ENCODE measurements around the gene OR5B3. TPM values are rescaled to one million over a fixed set of nuclear protein-coding genes. Genes with fewer than 3 reads are reported as not detected.

Gene OR5B3
- total and polyA plus RNA-seq, 2 donors (not counting 3 experiments of a cell fraction or from before 2014, with no cell fraction given): not detected

DNA sequence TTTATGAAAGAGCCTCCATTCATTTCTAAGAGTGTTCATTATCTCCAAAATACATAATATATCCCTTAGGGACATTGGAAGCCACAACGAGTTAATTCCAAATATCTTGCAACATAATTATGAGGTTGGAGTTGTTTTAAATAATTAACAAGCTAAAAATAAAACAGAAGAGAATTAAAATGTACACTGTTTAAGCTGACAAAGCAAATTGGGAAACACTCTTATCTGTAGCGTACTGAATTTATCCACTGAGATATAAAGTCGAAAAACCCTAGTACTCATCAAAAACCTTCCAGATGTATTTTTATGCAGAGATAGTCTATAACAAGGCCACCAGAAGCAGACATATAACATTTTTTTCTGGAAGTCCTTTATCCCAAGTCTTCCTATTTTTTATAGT, 27.5 kb upstream of the OR5B3 start:
- TF ChIP-seq GATA2 (IDR thresholded peaks at IDR 0.05; ENCODE audit: insufficient read depth, insufficient read length, low read depth, low read length) (no peak), MYC (IDR thresholded peaks at IDR 0.05; ENCODE audit: low read depth, low read length) (no peak), FOS (IDR thresholded peaks at IDR 0.05; ENCODE audit: borderline replicate concordance, insufficient read depth, low read length) (no peak), JUN (IDR thresholded peaks at IDR 0.05; ENCODE audit: borderline replicate concordance, insufficient read depth, insufficient read length, low read depth) (no peak), POLR2A (IDR thresholded peaks at IDR 0.05; ENCODE audit: low read depth, low read length) (no peak), EZH2 (IDR thresholded peaks at IDR 0.05; ENCODE audit: borderline replicate concordance, low read depth, low read length, severe bottlenecking) (no peak), POLR2AphosphoS5 (IDR thresholded peaks at IDR 0.05; ENCODE audit: insufficient read depth, low read depth, low read length) (no peak)
- TF ChIP-seq, protein P1, sequence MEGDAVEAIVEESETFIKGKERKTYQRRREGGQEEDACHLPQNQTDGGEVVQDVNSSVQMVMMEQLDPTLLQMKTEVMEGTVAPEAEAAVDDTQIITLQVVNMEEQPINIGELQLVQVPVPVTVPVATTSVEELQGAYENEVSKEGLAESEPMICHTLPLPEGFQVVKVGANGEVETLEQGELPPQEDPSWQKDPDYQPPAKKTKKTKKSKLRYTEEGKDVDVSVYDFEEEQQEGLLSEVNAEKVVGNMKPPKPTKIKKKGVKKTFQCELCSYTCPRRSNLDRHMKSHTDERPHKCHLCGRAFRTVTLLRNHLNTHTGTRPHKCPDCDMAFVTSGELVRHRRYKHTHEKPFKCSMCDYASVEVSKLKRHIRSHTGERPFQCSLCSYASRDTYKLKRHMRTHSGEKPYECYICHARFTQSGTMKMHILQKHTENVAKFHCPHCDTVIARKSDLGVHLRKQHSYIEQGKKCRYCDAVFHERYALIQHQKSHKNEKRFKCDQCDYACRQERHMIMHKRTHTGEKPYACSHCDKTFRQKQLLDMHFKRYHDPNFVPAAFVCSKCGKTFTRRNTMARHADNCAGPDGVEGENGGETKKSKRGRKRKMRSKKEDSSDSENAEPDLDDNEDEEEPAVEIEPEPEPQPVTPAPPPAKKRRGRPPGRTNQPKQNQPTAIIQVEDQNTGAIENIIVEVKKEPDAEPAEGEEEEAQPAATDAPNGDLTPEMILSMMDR (IDR thresholded peaks at IDR 0.05; ENCODE audit: extremely low read depth in 1 of 2, insufficient read depth in 1 of 2, low read depth in 1 of 2, low read length in 2 of 2): no peak
- TF ChIP-seq, protein P2, sequence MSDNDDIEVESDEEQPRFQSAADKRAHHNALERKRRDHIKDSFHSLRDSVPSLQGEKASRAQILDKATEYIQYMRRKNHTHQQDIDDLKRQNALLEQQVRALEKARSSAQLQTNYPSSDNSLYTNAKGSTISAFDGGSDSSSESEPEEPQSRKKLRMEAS (IDR thresholded peaks at IDR 0.05; ENCODE audit: insufficient read depth, insufficient read length): no peak
- Histone ChIP-seq H3K27me3 (ENCODE audit: control insufficient read depth in 2 of 2, insufficient read depth in 2 of 2, low read length in 2 of 2) (no peaks in the 10 kb centered on the region), H3K4me3 (replicated peaks in 1 of 3; ENCODE audit: insufficient read depth in 1 of 3, low read depth in 1 of 3, low read length in 3 of 3) (no peak overlapping the region), H3K4me1 (ENCODE audit: control insufficient read depth, extremely low read depth, insufficient read depth, low read length) (no peaks in the 10 kb centered on the region), H3K9me3 (replicated peaks; ENCODE audit: control insufficient read depth, insufficient read depth, low read length) (no peaks in the 10 kb centered on the region), H4K20me1 (replicated peaks; ENCODE audit: control insufficient read depth, extremely low read depth, insufficient read depth, low read length) (no peaks in the 10 kb centered on the region), H3K9ac (replicated peaks; ENCODE audit: extremely low read depth, insufficient read depth, low read length) (no peak overlapping the region), H3K36me3 (ENCODE audit: control insufficient read depth in 2 of 2, extremely low read depth in 1 of 2, insufficient read depth in 2 of 2, low read length in 2 of 2) (no peaks in the 10 kb centered on the region), H3K9me1 (replicated peaks; ENCODE audit: control insufficient read depth, extremely low read depth, insufficient read depth, low read length) (no peaks in the 10 kb centered on the region), H3K27ac (ENCODE audit: insufficient read depth, low read depth, low read length) (no peak overlapping the region), H3K79me2 (ENCODE audit: control insufficient read depth, insufficient read depth, low read length) (no peaks in the 10 kb centered on the region), H2AFZ (ENCODE audit: low read depth, low read length) (no peak overlapping the region), H3K4me2 (ENCODE audit: insufficient read depth, low read length) (no peak overlapping the region)
- DNase-seq (ENCODE audit: low read depth, low spot score) (no peak), FAIRE-seq (no peak)
- BruUV-seq (replicated peaks): no TSS peak
- ChIA-PET CTCF (no interaction called here), POLR2A (no interaction called here)
- dilution Hi-C loops (cut with MboI; ENCODE audit: extremely low pct_ligation_motif_present, low sequenced_read_pairs): no loop called here
- intact Hi-C loops (cut with micrococcal nuclease): no loop called here

All from endothelial cell of umbilical vein (primary cell).